ENCODE results near the gene EIF4E2. TPM values are rescaled to one million over a fixed set of nuclear protein-coding genes. Genes with fewer than 3 reads are reported as not detected.

The EIF4E2 gene
- total RNA-seq, 6 experiments from 2014 or later: 24.3 to 47.7 (median 42.0) TPM

DNA sequence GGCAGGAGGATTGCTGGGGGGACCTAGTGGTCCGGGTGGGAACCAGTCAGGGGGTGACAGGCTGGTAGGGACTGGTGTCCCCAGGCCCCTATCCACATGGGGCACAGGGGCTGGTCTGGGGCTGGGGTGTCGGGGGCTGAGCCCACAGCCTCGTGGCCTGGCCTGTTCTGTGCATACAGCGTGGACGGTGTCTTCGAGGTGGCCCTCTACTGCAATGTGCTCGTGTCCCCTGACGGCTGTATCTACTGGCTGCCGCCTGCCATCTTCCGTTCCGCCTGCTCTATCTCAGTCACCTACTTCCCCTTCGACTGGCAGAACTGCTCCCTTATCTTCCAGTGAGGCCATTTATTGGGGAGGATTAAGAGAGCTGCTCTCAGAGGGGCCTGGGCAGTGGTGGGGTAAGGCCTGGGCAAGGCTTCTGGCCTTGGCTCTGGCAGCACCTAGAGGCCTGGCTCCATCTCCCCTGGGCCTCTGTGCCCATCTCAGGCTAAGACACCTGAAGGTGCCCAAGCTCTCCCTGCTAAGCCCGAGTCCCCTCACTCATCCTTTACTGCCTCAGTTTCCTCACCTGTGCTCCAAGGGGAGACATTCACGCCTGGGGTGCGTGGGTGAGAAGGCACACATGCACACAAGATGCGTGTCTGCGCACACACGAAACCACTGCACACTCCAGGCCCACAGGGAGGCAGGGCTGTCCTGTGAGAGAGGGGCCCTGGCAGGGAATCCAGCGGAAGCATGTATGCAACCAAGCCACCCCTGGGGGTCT, 9.1 kb upstream of the EIF4E2 start:
- ATAC-seq (peak in 1 of 4 donors; percentile 7), DNase-seq (peak in 1 of 3 donors; percentile 57)
- H3K4me3 ChIP-seq: no peak overlapping the region

DNA sequence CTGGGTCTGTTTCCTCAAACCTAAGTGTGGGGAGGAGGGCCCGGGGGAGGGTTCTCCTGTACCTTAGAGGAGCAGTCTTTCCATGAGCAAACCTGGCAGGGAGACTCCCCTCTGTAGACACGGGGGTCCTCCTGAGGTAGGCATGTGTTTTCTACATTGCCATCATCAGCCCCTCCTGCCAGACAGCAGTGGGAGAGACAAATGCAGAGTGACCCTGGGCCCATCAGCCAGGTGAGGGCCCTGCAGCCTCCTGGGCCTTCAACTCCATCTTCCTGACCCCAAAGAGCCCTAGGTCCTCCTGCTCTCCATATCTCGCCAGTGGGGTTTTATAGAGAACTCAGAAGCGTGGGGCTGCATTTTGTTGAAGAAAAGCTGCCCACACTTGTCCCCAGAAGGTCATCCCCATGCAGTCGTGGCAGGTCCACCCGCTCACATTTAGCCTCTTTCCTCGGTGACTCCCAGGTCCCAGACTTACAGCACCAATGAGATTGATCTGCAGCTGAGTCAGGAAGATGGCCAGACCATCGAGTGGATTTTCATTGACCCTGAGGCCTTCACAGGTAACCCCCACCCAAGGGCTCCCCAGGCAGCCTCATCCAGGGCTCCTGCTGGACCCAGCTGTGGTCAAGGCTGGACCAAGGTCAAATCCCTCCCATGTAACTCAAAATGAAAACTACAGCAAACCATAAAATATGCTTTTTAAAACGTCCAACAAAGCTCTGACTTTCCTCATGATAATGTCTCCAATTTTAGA, 8.4 kb upstream of the EIF4E2 start:
- H3K9me3 ChIP-seq: no peaks in the 10 kb centered on the region
- DNase-seq (peak in 1 of 3 donors; percentile 20), ATAC-seq (no peak)
- H3K4me3 ChIP-seq: no peak overlapping the region
- TF ChIP-seq POLR2A (IDR thresholded peaks at IDR 0.05): no peak
- TF ChIP-seq, protein P1, sequence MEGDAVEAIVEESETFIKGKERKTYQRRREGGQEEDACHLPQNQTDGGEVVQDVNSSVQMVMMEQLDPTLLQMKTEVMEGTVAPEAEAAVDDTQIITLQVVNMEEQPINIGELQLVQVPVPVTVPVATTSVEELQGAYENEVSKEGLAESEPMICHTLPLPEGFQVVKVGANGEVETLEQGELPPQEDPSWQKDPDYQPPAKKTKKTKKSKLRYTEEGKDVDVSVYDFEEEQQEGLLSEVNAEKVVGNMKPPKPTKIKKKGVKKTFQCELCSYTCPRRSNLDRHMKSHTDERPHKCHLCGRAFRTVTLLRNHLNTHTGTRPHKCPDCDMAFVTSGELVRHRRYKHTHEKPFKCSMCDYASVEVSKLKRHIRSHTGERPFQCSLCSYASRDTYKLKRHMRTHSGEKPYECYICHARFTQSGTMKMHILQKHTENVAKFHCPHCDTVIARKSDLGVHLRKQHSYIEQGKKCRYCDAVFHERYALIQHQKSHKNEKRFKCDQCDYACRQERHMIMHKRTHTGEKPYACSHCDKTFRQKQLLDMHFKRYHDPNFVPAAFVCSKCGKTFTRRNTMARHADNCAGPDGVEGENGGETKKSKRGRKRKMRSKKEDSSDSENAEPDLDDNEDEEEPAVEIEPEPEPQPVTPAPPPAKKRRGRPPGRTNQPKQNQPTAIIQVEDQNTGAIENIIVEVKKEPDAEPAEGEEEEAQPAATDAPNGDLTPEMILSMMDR (IDR thresholded peaks at IDR 0.05): no peak
- no peaks in the 10 kb centered on the region for H3K27me3 ChIP-seq
- intact Hi-C loops (cut with DNase I): no loop called here
- no peaks in the 10 kb centered on the region for H3K4me1 ChIP-seq
- no peak overlapping the region for H3K27ac ChIP-seq
- H3K36me3 ChIP-seq: no peaks in the 10 kb centered on the region
- 70% methylated on average over 3 of the region's 9 CpGs for WGBS (ENCODE audit: insufficient coverage, low coverage, low lambda C conversion rate, missing lambda C conversion rate)

More for the DNA sequence above, 9.1 kb upstream of the EIF4E2 start:
- H3K36me3 ChIP-seq: no peaks in the 10 kb centered on the region
- TF ChIP-seq POLR2A (IDR thresholded peaks at IDR 0.05): no peak
- TF ChIP-seq, protein P1 (IDR thresholded peaks at IDR 0.05): no peak
- no peak overlapping the region for H3K27ac ChIP-seq
- no peaks in the 10 kb centered on the region for H3K27me3 ChIP-seq
- H3K4me1 ChIP-seq: no peaks in the 10 kb centered on the region
- WGBS (ENCODE audit: insufficient coverage, low coverage, low lambda C conversion rate, missing lambda C conversion rate): 86% methylated on average over 5 of the region's 19 CpGs
- intact Hi-C loops (cut with DNase I): no loop called here
- no peaks in the 10 kb centered on the region for H3K9me3 ChIP-seq

DNA sequence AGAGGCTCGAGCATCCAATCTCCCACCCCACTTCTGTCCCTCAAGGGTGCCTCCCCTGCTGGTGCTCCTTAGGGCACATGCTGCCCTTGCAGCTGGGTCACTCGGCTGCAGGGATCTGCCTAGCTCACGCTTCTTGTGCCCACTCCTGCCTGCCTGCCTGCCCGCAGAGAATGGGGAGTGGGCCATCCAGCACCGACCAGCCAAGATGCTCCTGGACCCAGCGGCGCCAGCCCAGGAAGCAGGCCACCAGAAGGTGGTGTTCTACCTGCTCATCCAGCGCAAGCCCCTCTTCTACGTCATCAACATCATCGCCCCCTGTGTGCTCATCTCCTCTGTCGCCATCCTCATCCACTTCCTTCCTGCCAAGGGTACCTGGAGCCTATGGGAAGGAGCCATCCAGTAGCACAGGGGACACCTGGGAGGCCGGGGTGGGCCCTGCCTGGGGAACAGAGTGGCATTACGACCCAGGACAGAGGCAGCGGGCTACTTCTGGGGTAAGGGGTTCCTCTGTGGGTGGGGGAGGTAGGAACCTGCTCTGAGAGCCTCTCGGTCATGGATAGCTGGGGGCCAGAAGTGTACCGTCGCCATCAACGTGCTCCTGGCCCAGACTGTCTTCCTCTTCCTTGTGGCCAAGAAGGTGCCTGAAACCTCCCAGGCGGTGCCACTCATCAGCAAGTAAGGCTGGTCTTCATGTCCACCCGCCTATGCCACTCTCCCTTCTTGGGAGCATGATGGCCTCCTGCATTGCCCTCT, 7.6 kb upstream of the EIF4E2 start:
- ATAC-seq: no peak
- Histone ChIP-seq H3K36me3 (no peaks in the 10 kb centered on the region), H3K4me1 (no peaks in the 10 kb centered on the region), H3K9me3 (no peaks in the 10 kb centered on the region), H3K4me3 (no peak overlapping the region), H3K27me3 (no peaks in the 10 kb centered on the region), H3K27ac (no peak overlapping the region)
- TF ChIP-seq POLR2A (IDR thresholded peaks at IDR 0.05): no peak
- TF ChIP-seq, protein P1 (IDR thresholded peaks at IDR 0.05): no peak
- WGBS (ENCODE audit: insufficient coverage, low coverage, low lambda C conversion rate, missing lambda C conversion rate): 89% methylated on average over 4 of the region's 20 CpGs
- peak in 1 of 3 donors; percentile 52 for DNase-seq
- intact Hi-C loops (cut with DNase I): no loop called here

DNA sequence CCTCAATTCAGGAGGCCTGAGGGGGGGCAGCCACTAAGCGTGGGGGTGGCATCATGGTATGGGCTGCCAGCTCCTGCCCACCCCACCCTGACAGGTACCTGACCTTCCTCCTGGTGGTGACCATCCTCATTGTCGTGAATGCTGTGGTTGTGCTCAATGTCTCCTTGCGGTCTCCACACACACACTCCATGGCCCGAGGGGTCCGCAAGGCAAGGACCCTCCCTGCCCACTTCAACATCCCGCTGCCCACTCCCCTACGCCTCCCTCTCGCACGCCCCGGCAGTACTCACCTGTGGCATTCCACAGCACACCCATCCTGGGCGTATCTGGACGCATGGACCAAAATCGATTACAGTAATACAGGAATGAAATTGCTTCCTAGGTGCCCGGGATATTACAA, 7.0 kb upstream of the EIF4E2 start:
- Histone ChIP-seq H3K27me3 (no peaks in the 10 kb centered on the region), H3K36me3 (no peaks in the 10 kb centered on the region), H3K9me3 (no peaks in the 10 kb centered on the region), H3K27ac (no peak overlapping the region), H3K4me3 (no peak overlapping the region), H3K4me1 (no peaks in the 10 kb centered on the region)
- DNase-seq (peak in 1 of 3 donors; percentile 39), ATAC-seq (no peak)
- 92% methylated on average over 7 of the region's 14 CpGs for WGBS (ENCODE audit: insufficient coverage, low coverage, low lambda C conversion rate, missing lambda C conversion rate)
- TF ChIP-seq, protein P1 (IDR thresholded peaks at IDR 0.05): no peak
- TF ChIP-seq POLR2A (IDR thresholded peaks at IDR 0.05): no peak
- intact Hi-C loops (cut with DNase I): no loop called here

All from right lobe of liver (tissue), 6 donors.